A673 (cell line): ENCODE data around the gene FLRT2.

ENCODE experiments used
- EZH2 ChIP-seq: fragments of 200-600 bp; sonication (generic); IDR thresholded peaks from 2 replicates; pipeline ENCODE4 v1.6.1; 2017; ENCODE audit warnings: borderline replicate concordance, low read depth, mild to moderate bottlenecking, mixed read lengths, antibody characterized with exemption, low read length; ENCODE audit not compliant: poor library complexity, severe bottlenecking
- TF ChIP-seq, protein P1 (sequence below): fragments of 300-800, 200-600 bp; sonication (generic); conservative IDR thresholded peaks from 2 replicates; pipeline ENCODE4 v1.5.1; 2017; ENCODE audit warnings: low read depth, mild to moderate bottlenecking, antibody characterized with exemption, low read length, moderate library complexity, mixed read lengths

DNA sequence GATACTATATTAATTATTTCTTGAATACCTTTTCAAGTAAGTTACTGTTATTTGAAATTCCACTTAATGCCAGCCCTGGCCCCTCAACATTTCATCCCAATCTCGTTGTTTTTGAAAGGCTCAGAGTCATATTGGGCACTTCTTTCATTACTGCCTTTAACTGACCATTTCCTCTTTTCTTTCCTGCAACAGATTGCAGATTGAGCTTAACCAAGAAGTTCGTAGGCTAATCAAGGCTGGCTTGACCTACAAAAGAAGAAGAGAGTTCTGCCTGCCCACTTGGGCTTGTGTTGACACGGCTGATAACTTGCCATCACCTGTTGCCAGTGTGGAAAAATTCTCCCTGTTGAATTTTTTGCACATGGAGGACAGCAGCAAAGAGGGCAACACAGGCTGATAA lies 91.0 kb downstream of the FLRT2 start:
- TF ChIP-seq, protein P1, sequence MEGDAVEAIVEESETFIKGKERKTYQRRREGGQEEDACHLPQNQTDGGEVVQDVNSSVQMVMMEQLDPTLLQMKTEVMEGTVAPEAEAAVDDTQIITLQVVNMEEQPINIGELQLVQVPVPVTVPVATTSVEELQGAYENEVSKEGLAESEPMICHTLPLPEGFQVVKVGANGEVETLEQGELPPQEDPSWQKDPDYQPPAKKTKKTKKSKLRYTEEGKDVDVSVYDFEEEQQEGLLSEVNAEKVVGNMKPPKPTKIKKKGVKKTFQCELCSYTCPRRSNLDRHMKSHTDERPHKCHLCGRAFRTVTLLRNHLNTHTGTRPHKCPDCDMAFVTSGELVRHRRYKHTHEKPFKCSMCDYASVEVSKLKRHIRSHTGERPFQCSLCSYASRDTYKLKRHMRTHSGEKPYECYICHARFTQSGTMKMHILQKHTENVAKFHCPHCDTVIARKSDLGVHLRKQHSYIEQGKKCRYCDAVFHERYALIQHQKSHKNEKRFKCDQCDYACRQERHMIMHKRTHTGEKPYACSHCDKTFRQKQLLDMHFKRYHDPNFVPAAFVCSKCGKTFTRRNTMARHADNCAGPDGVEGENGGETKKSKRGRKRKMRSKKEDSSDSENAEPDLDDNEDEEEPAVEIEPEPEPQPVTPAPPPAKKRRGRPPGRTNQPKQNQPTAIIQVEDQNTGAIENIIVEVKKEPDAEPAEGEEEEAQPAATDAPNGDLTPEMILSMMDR: no peak
- TF ChIP-seq EZH2: no peak
